HEK293 (cell line): Measurements from ENCODE around the gene CRYGN.

Experiments used
- EGR2 ChIP-seq: fragments of 450-650 bp; formaldehyde crosslinking; IDR thresholded peaks from 2 replicates; pipeline ENCODE4 v1.5.1; 2016; ENCODE audit warnings: low read depth, missing biosample characterization, missing genetic modification characterization
- GLIS1 ChIP-seq: fragments of 450-650 bp; formaldehyde crosslinking; IDR thresholded peaks from 2 replicates; pipeline ENCODE4 v1.5.1; 2016; ENCODE audit warnings: missing biosample characterization, missing genetic modification characterization
- GLIS2 ChIP-seq: fragments of 450-650 bp; formaldehyde crosslinking; IDR thresholded peaks from 2 replicates; pipeline ENCODE4 v1.5.1; 2016; ENCODE audit warnings: missing biosample characterization, missing genetic modification characterization
- KLF7 ChIP-seq: fragments of 450-650 bp; formaldehyde crosslinking; IDR thresholded peaks from 2 replicates; pipeline ENCODE4 v1.5.1; 2016; ENCODE audit warnings: missing biosample characterization, missing genetic modification characterization, borderline replicate concordance
- SCRT2 ChIP-seq: fragments of 450-650 bp; formaldehyde crosslinking; IDR thresholded peaks from 2 replicates; pipeline ENCODE4 v1.5.1; 2016; ENCODE audit warnings: missing biosample characterization, missing genetic modification characterization
- SP2 ChIP-seq: fragments of 450-650 bp; formaldehyde crosslinking; IDR thresholded peaks from 2 replicates; pipeline ENCODE4 v1.5.1; 2016; ENCODE audit warnings: missing biosample characterization, missing genetic modification characterization
- SP3 ChIP-seq: fragments of 450-650 bp; formaldehyde crosslinking; IDR thresholded peaks from 2 replicates; pipeline ENCODE4 v1.5.1; 2016; ENCODE audit warnings: missing biosample characterization, missing genetic modification characterization
- YY1 ChIP-seq: fragments of 450-650 bp; formaldehyde crosslinking; IDR thresholded peaks from 2 replicates; pipeline ENCODE4 v1.5.1; 2018; ENCODE audit warnings: missing biosample characterization, missing genetic modification characterization
- ZBTB1 ChIP-seq: fragments of 450-650 bp; formaldehyde crosslinking; IDR thresholded peaks from 2 replicates; pipeline ENCODE4 v1.5.1; 2016; ENCODE audit warnings: missing biosample characterization, missing genetic modification characterization
- ZBTB17 ChIP-seq: fragments of 450-650 bp; formaldehyde crosslinking; IDR thresholded peaks from 2 replicates; pipeline ENCODE4 v1.5.1; 2016; ENCODE audit warnings: missing biosample characterization, missing genetic modification characterization
- ZNF146 ChIP-seq: fragments of 450-650 bp; formaldehyde crosslinking; IDR thresholded peaks from 2 replicates; pipeline ENCODE4 v1.5.1; 2016; ENCODE audit warnings: missing biosample characterization, missing genetic modification characterization
- ZNF169 ChIP-seq: fragments of 450-650 bp; formaldehyde crosslinking; IDR thresholded peaks from 2 replicates; pipeline ENCODE4 v1.5.1; 2016; ENCODE audit warnings: missing biosample characterization, missing genetic modification characterization
- ZNF221 ChIP-seq: fragments of 450-650 bp; formaldehyde crosslinking; IDR thresholded peaks from 2 replicates; pipeline ENCODE4 v1.5.1; 2017; ENCODE audit warnings: missing biosample characterization, missing genetic modification characterization, borderline replicate concordance
- ZNF26 ChIP-seq: fragments of 450-650 bp; formaldehyde crosslinking; IDR thresholded peaks from 2 replicates; pipeline ENCODE4 v1.5.1; 2016; ENCODE audit warnings: missing biosample characterization, missing genetic modification characterization
- ZNF266 ChIP-seq: fragments of 450-650 bp; formaldehyde crosslinking; IDR thresholded peaks from 2 replicates; pipeline ENCODE4 v1.5.1; 2016; ENCODE audit warnings: missing biosample characterization, missing genetic modification characterization, low read depth
- ZNF350 ChIP-seq: fragments of 450-650 bp; formaldehyde crosslinking; IDR thresholded peaks from 2 replicates; pipeline ENCODE4 v1.5.0; 2017; ENCODE audit warnings: missing biosample characterization, mild to moderate bottlenecking, missing genetic modification characterization
- ZNF366 ChIP-seq: fragments of 450-650 bp; formaldehyde crosslinking; conservative IDR thresholded peaks from 2 replicates; pipeline ENCODE4 v1.5.1; 2016; ENCODE audit warnings: missing biosample characterization, missing genetic modification characterization
- ZNF394 ChIP-seq: fragments of 450-650 bp; formaldehyde crosslinking; IDR thresholded peaks from 2 replicates; pipeline ENCODE4 v1.5.1; 2016; ENCODE audit warnings: missing biosample characterization, missing genetic modification characterization, mild to moderate bottlenecking, moderate library complexity, borderline replicate concordance
- ZNF501 ChIP-seq: fragments of 450-650 bp; formaldehyde crosslinking; IDR thresholded peaks from 2 replicates; pipeline ENCODE4 v1.5.1; 2016; ENCODE audit warnings: missing biosample characterization, missing genetic modification characterization
- ZNF510 ChIP-seq: fragments of 450-650 bp; formaldehyde crosslinking; IDR thresholded peaks from 2 replicates; pipeline ENCODE4 v1.5.1; 2018; ENCODE audit warnings: mild to moderate bottlenecking, missing genetic modification characterization, missing biosample characterization; ENCODE audit not compliant: insufficient replicate concordance
- ZNF544 ChIP-seq: fragments of 450-650 bp; formaldehyde crosslinking; IDR thresholded peaks from 2 replicates; pipeline ENCODE4 v1.5.0; 2017; ENCODE audit warnings: missing biosample characterization, missing genetic modification characterization
- ZNF549 ChIP-seq: fragments of 450-650 bp; IDR thresholded peaks from 2 replicates; pipeline ENCODE4 v1.5.1; 2018; ENCODE audit warnings: missing biosample characterization, missing genetic modification characterization, mild to moderate bottlenecking, inconsistent platforms, moderate library complexity
- ZNF555 ChIP-seq: fragments of 450-650 bp; formaldehyde crosslinking; conservative IDR thresholded peaks from 2 replicates; pipeline ENCODE4 v1.5.1; 2017; ENCODE audit warnings: missing biosample characterization, mild to moderate bottlenecking, missing genetic modification characterization, inconsistent platforms
- ZNF610 ChIP-seq: fragments of 450-650 bp; formaldehyde crosslinking; IDR thresholded peaks from 2 replicates; pipeline ENCODE4 v1.5.1; 2016; ENCODE audit warnings: missing biosample characterization, missing genetic modification characterization, borderline replicate concordance
- ZNF768 ChIP-seq: fragments of 450-650 bp; formaldehyde crosslinking; IDR thresholded peaks from 2 replicates; pipeline ENCODE4 v1.5.1; 2018; ENCODE audit warnings: missing biosample characterization, mild to moderate bottlenecking, missing genetic modification characterization
- ZXDB ChIP-seq: fragments of 450-650 bp; formaldehyde crosslinking; IDR thresholded peaks from 2 replicates; pipeline ENCODE4 v1.5.1; 2016; ENCODE audit warnings: missing biosample characterization, missing genetic modification characterization
- TF ChIP-seq, protein P1 (sequence below): fragments of 450-650 bp; formaldehyde crosslinking; IDR thresholded peaks from 2 replicates; pipeline ENCODE4 v1.5.1; 2017; ENCODE audit warnings: missing biosample characterization, mild to moderate bottlenecking, missing genetic modification characterization, moderate library complexity
- TF ChIP-seq, protein P2 (sequence below): sonication (generic); formaldehyde crosslinking; IDR thresholded peaks from 2 replicates; pipeline ENCODE4 v1.8.1; 2022; ENCODE audit warnings: mild to moderate bottlenecking, moderate library complexity, missing genetic modification reagents
- TF ChIP-seq, protein P3 (sequence below): fragments of 450-650 bp; formaldehyde crosslinking; IDR thresholded peaks from 2 replicates; pipeline ENCODE4 v1.5.0; 2017; ENCODE audit warnings: missing biosample characterization, missing genetic modification characterization, borderline replicate concordance
- TF ChIP-seq, protein P4 (sequence below): fragments of 450-650 bp; formaldehyde crosslinking; IDR thresholded peaks from 2 replicates; pipeline ENCODE4 v1.5.1; 2017; ENCODE audit warnings: missing biosample characterization, missing genetic modification characterization

Gene CRYGN

GRCh38 chr7:151426904-151427704 is 12.8 kb downstream of the CRYGN start (continued):
- no peak for TF ChIP-seq ZNF394 (tag by site-specific recombination)
- TF ChIP-seq SP3 = no peak
- TF ChIP-seq YY1 (tag by site-specific recombination) = no peak
- TF ChIP-seq ZNF146 (tag by site-specific recombination) = no peak
- no peak for TF ChIP-seq ZNF350
- TF ChIP-seq ZNF544 = no peak
- no peak for TF ChIP-seq EGR2 (tag by site-specific recombination)
- TF ChIP-seq, protein P1, sequence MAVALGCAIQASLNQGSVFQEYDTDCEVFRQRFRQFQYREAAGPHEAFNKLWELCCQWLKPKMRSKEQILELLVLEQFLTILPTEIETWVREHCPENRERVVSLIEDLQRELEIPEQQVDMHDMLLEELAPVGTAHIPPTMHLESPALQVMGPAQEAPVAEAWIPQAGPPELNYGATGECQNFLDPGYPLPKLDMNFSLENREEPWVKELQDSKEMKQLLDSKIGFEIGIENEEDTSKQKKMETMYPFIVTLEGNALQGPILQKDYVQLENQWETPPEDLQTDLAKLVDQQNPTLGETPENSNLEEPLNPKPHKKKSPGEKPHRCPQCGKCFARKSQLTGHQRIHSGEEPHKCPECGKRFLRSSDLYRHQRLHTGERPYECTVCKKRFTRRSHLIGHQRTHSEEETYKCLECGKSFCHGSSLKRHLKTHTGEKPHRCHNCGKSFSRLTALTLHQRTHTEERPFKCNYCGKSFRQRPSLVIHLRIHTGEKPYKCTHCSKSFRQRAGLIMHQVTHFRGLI (tag by site-specific recombination) = no peak
- TF ChIP-seq, protein P2, sequence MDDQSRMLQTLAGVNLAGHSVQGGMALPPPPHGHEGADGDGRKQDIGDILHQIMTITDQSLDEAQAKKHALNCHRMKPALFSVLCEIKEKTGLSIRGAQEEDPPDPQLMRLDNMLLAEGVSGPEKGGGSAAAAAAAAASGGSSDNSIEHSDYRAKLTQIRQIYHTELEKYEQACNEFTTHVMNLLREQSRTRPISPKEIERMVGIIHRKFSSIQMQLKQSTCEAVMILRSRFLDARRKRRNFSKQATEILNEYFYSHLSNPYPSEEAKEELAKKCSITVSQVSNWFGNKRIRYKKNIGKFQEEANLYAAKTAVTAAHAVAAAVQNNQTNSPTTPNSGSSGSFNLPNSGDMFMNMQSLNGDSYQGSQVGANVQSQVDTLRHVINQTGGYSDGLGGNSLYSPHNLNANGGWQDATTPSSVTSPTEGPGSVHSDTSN (CRISPR knock-in tag) = 0 out of 2 replicates have a peak, but pooled peaks have one; percentile 47
- TF ChIP-seq ZNF501 (tag by site-specific recombination) = no peak
- TF ChIP-seq SCRT2 (tag by site-specific recombination) = no peak
- no peak for TF ChIP-seq ZXDB (tag by site-specific recombination)
- no peak for TF ChIP-seq ZNF768
- TF ChIP-seq ZNF266 (tag by site-specific recombination) = no peak
- TF ChIP-seq ZNF366 = peak; percentile 61
- TF ChIP-seq ZBTB17 = no peak
- no peak for TF ChIP-seq ZBTB1 (tag by site-specific recombination)
- no peak for TF ChIP-seq ZNF221 (tag by site-specific recombination)
- TF ChIP-seq KLF7 (tag by site-specific recombination) = no peak
- TF ChIP-seq GLIS2 (tag by site-specific recombination) = 0 out of 2 replicates have a peak, but pooled peaks have one; percentile 34
- TF ChIP-seq, protein P3, sequence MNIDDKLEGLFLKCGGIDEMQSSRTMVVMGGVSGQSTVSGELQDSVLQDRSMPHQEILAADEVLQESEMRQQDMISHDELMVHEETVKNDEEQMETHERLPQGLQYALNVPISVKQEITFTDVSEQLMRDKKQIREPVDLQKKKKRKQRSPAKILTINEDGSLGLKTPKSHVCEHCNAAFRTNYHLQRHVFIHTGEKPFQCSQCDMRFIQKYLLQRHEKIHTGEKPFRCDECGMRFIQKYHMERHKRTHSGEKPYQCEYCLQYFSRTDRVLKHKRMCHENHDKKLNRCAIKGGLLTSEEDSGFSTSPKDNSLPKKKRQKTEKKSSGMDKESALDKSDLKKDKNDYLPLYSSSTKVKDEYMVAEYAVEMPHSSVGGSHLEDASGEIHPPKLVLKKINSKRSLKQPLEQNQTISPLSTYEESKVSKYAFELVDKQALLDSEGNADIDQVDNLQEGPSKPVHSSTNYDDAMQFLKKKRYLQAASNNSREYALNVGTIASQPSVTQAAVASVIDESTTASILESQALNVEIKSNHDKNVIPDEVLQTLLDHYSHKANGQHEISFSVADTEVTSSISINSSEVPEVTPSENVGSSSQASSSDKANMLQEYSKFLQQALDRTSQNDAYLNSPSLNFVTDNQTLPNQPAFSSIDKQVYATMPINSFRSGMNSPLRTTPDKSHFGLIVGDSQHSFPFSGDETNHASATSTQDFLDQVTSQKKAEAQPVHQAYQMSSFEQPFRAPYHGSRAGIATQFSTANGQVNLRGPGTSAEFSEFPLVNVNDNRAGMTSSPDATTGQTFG (tag by site-specific recombination) = no peak
- TF ChIP-seq, protein P4, sequence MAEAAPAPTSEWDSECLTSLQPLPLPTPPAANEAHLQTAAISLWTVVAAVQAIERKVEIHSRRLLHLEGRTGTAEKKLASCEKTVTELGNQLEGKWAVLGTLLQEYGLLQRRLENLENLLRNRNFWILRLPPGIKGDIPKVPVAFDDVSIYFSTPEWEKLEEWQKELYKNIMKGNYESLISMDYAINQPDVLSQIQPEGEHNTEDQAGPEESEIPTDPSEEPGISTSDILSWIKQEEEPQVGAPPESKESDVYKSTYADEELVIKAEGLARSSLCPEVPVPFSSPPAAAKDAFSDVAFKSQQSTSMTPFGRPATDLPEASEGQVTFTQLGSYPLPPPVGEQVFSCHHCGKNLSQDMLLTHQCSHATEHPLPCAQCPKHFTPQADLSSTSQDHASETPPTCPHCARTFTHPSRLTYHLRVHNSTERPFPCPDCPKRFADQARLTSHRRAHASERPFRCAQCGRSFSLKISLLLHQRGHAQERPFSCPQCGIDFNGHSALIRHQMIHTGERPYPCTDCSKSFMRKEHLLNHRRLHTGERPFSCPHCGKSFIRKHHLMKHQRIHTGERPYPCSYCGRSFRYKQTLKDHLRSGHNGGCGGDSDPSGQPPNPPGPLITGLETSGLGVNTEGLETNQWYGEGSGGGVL (tag by site-specific recombination) = no peak
- no peak for TF ChIP-seq GLIS1 (tag by site-specific recombination)
- no peak for TF ChIP-seq ZNF169 (tag by site-specific recombination)
- 0 out of 2 replicates have a peak, but pooled peaks have one; percentile 6 for TF ChIP-seq ZNF26 (tag by site-specific recombination)
- TF ChIP-seq ZNF510 (tag by site-specific recombination) = no peak
- TF ChIP-seq ZNF610 (tag by site-specific recombination) = no peak
- TF ChIP-seq SP2 (tag by site-specific recombination) = no peak
- no peak for TF ChIP-seq ZNF549 (tag by site-specific recombination)
- no peak for TF ChIP-seq ZNF555 (tag by site-specific recombination)
- TF ChIP-seq, all 188 proteins: peak for 6
